NCI-H2081 treated with DMSO at 0.1 percent for 48 hours (cell line): ENCODE data around the gene ZNF124.

Experiments used
- DNase-seq: peaks from one replicate; lab custom pipeline; 2025; lab: John Stamatoyannopoulos, UW

Gene ZNF124

GRCh38 chr1:247112479-247112781, 59.4 kb downstream of the ZNF124 start:
- DNase-seq: no peak

- no peak for DNase-seq
Measured at GRCh38 chr1:247111700-247112478, 59.9 kb downstream of the ZNF124 start.

GRCh38 chr1:247111259-247111699, 60.5 kb downstream of the ZNF124 start:
- DNase-seq: no peak

- no peak for DNase-seq
Measured at GRCh38 chr1:247110627-247111258, 61.1 kb downstream of the ZNF124 start.

GRCh38 chr1:247107694-247108093, 64.1 kb downstream of the ZNF124 start:
- no peak for DNase-seq

GRCh38 chr1:247105966-247106365, 65.9 kb downstream of the ZNF124 start:
- DNase-seq: no peak
